Gastrocnemius medialis (tissue), 4 donors: ENCODE results near the gene SGPL1. TPM values are rescaled to one million over a fixed set of nuclear protein-coding genes. Genes with fewer than 3 reads are reported as not detected.

Experiments used
- ATAC-seq, 2 donors: fragments of 150-250 bp; one replicate each; pipeline ENCODE4 v1.9.1; 2016
- DNase-seq, 2 donors: peaks; one replicate each; pipeline ENCODE4 v3.0.0-alpha.2; 2019
- H3K27ac ChIP-seq, 4 donors: fragments of 200-600 bp; sonication (generic); 1 replicate in 1 of 4; 2 replicates in 3 of 4; pipeline ENCODE4 v1.5.1; 2016 to 2018; ENCODE audit warnings: mild to moderate bottlenecking in 2 of 4, moderate library complexity in 1 of 4
- H3K27me3 ChIP-seq, 3 donors: fragments of 200-600 bp; sonication (generic) in 2 of 3; 1 replicate in 1 of 3; 2 replicates in 2 of 3; pipeline versions ENCODE4 v1.5.1 to v1.6.0; 2016 to 2019; ENCODE audit warnings: mild to moderate bottlenecking in 1 of 3, moderate library complexity in 1 of 3
- H3K36me3 ChIP-seq, 2 donors: fragments of 200-600 bp; sonication (generic) in 1 of 2; one replicate each; pipeline ENCODE4 v1.5.1; 2017 to 2018
- H3K4me1 ChIP-seq, 2 donors: fragments of 200-600 bp; sonication (generic) in 1 of 2; one replicate each; pipeline ENCODE4 v1.5.1; 2016 to 2017; ENCODE audit warnings: mild to moderate bottlenecking in 2 of 2
- H3K4me3 ChIP-seq, 4 donors: fragments of 200-600 bp; sonication (generic) in 3 of 4; 1 replicate in 1 of 4; 2 replicates in 3 of 4; pipeline ENCODE4 v1.5.1; 2016 to 2019; ENCODE audit warnings: mild to moderate bottlenecking in 2 of 4
- H3K9me3 ChIP-seq, 3 donors: fragments of 200-600 bp; sonication (generic) in 2 of 3; 1 replicate in 1 of 3; 2 replicates in 2 of 3; pipeline ENCODE4 v1.5.1; 2016 to 2019
- POLR2A ChIP-seq, 2 donors: fragments of 450-650 bp; IDR thresholded peaks; one replicate each; pipeline ENCODE4 v1.6.1; 2017; ENCODE audit warnings: antibody characterized with exemption in 2 of 2, mild to moderate bottlenecking in 2 of 2, moderate library complexity in 2 of 2
- in situ Hi-C, 4 donors: fragments of 200-750 bp; cut with MboI; loops; one replicate each; pipeline versions ENCODE4 v1.15.0 to v1.8.0; 2017; ENCODE audit warnings: low sequenced_read_pairs in 4 of 4
- intact Hi-C: fragments of 100-400 bp; cut with DNase I; formaldehyde crosslinking; loops from one replicate; pipeline ENCODE4 v1.15.1; 2023; ENCODE audit warnings: low total_unique reads
- total RNA-seq, 4 donors: library from RNA; depleted of rRNA; stranded (reverse); fragments of >200 nt; gene quantifications; one replicate each; pipeline versions ENCODE4 v1.1.0 to v1.2.3, GENCODE V29; 2016
- TF ChIP-seq, protein P1 (sequence below), 5 experiments: fragments of 450-650 bp in 3 of 5; fragments of 200-600 bp in 2 of 5; sonication (generic) in 2 of 5; IDR thresholded peaks in 4 of 5; conservative IDR thresholded peaks in 1 of 5; 1 replicate in 4 of 5; 2 replicates in 1 of 5; pipeline ENCODE4 v1.5.1; 2016 to 2019; ENCODE audit warnings: antibody characterized with exemption in 5 of 5, mild to moderate bottlenecking in 3 of 5, moderate library complexity in 3 of 5

SGPL1 gene
- total RNA-seq, 4 donors from 2014 or later = 6.5 to 17.1 (median 11.3) TPM

- peaks cover 0 to 24% of the 10 kb centered on the region in 2 donors for H3K36me3 ChIP-seq
- in situ Hi-C loops (no loop called here), intact Hi-C loops (no loop called here)
- H3K4me1 ChIP-seq = no peaks in the 10 kb centered on the region
- H3K27me3 ChIP-seq = no peaks in the 10 kb centered on the region
- no peak overlapping the region for H3K4me3 ChIP-seq
- ATAC-seq = no peak
- H3K9me3 ChIP-seq = no peaks in the 10 kb centered on the region
- H3K27ac ChIP-seq = no peak overlapping the region
- no peak for TF ChIP-seq POLR2A (IDR thresholded peaks at IDR 0.05)
- TF ChIP-seq, protein P1, sequence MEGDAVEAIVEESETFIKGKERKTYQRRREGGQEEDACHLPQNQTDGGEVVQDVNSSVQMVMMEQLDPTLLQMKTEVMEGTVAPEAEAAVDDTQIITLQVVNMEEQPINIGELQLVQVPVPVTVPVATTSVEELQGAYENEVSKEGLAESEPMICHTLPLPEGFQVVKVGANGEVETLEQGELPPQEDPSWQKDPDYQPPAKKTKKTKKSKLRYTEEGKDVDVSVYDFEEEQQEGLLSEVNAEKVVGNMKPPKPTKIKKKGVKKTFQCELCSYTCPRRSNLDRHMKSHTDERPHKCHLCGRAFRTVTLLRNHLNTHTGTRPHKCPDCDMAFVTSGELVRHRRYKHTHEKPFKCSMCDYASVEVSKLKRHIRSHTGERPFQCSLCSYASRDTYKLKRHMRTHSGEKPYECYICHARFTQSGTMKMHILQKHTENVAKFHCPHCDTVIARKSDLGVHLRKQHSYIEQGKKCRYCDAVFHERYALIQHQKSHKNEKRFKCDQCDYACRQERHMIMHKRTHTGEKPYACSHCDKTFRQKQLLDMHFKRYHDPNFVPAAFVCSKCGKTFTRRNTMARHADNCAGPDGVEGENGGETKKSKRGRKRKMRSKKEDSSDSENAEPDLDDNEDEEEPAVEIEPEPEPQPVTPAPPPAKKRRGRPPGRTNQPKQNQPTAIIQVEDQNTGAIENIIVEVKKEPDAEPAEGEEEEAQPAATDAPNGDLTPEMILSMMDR (IDR thresholded peaks at IDR 0.05 in 4 of 5, conservative IDR thresholded peaks at IDR 0.05 in 1 of 5) = no peak
- peak in 1 of 2 donors; percentile 23 for DNase-seq
Observed at GRCh38 chr10:70866424-70866823, 50.7 kb downstream of the SGPL1 start.

- no peak for TF ChIP-seq POLR2A (IDR thresholded peaks at IDR 0.05)
- TF ChIP-seq, protein P1 (IDR thresholded peaks at IDR 0.05 in 4 of 5, conservative IDR thresholded peaks at IDR 0.05 in 1 of 5) = no peak
- Histone ChIP-seq H3K36me3 (peaks cover 0 to 47% of the 10 kb centered on the region in 2 donors), H3K4me1 (no peaks in the 10 kb centered on the region), H3K4me3 (no peak overlapping the region), H3K27me3 (no peaks in the 10 kb centered on the region), H3K27ac (no peak overlapping the region), H3K9me3 (no peaks in the 10 kb centered on the region)
- ATAC-seq (no peak), DNase-seq (no peak)
- in situ Hi-C loops (no loop called here), intact Hi-C loops (no loop called here)
Observed at GRCh38 chr10:70872291-70872690, 56.5 kb downstream of the SGPL1 start.

- TF ChIP-seq POLR2A (IDR thresholded peaks at IDR 0.05) = no peak
- TF ChIP-seq, protein P1 (IDR thresholded peaks at IDR 0.05 in 4 of 5, conservative IDR thresholded peaks at IDR 0.05 in 1 of 5) = no peak
- no peak for DNase-seq
- Histone ChIP-seq H3K27ac (no peak overlapping the region), H3K4me1 (no peaks in the 10 kb centered on the region), H3K4me3 (no peak overlapping the region), H3K9me3 (no peaks in the 10 kb centered on the region), H3K27me3 (no peaks in the 10 kb centered on the region), H3K36me3 (peaks cover 0 to 57% of the 10 kb centered on the region in 2 donors)
- in situ Hi-C loops (no loop called here), intact Hi-C loops (no loop called here)
- no peak for ATAC-seq
Observed at GRCh38 chr10:70874061-70874460, 58.3 kb downstream of the SGPL1 start.

GRCh38 chr10:70879207-70879606 is 63.5 kb downstream of the SGPL1 start:
- H3K27ac ChIP-seq = no peak overlapping the region
- no peak for DNase-seq
- H3K36me3 ChIP-seq = peaks cover 0 to 38% of the 10 kb centered on the region in 2 donors
- TF ChIP-seq POLR2A (IDR thresholded peaks at IDR 0.05) = no peak
- TF ChIP-seq, protein P1 (IDR thresholded peaks at IDR 0.05 in 4 of 5, conservative IDR thresholded peaks at IDR 0.05 in 1 of 5) = no peak
- no peaks in the 10 kb centered on the region for H3K4me1 ChIP-seq
- H3K27me3 ChIP-seq = no peaks in the 10 kb centered on the region
- H3K4me3 ChIP-seq = no peak overlapping the region
- no peaks in the 10 kb centered on the region for H3K9me3 ChIP-seq
- intact Hi-C loops (no loop called here), in situ Hi-C loops (no loop called here)
- ATAC-seq = no peak

GRCh38 chr10:70880077-70880534 is 64.4 kb downstream of the SGPL1 start:
- intact Hi-C loops (loop anchor here (1.0 to 10.0 kb wide), 3 partner anchors 65 to 425 kb away; partner anchors contain the start of gene SGPL1), in situ Hi-C loops (loop anchor here (5.0 to 10.0 kb wide), 4 partner anchors 63 to 335 kb away; partner anchors contain the start of gene SGPL1 (in 2 of the 4))
- Histone ChIP-seq H3K4me1 (no peaks in the 10 kb centered on the region), H3K27ac (no peak overlapping the region), H3K36me3 (peaks cover 0 to 46% of the 10 kb centered on the region in 2 donors), H3K9me3 (no peaks in the 10 kb centered on the region), H3K27me3 (no peaks in the 10 kb centered on the region), H3K4me3 (no peak overlapping the region)
- TF ChIP-seq, protein P1 (IDR thresholded peaks at IDR 0.05 in 4 of 5, conservative IDR thresholded peaks at IDR 0.05 in 1 of 5) = peak; percentile 88 to 94 (median 91)
- TF ChIP-seq POLR2A (IDR thresholded peaks at IDR 0.05) = no peak
- peak; percentile 91 to 92 for ATAC-seq
- DNase-seq = peak; percentile 54 to 73
